Measurements from ENCODE around the gene NCR3LG1.

NCR3LG1 gene

GRCh38 chr11:17406818-17407149 lies 55.2 kb downstream of the NCR3LG1 start:
- peaks cover 6% of the 10 kb centered on the region for H3K4me1 ChIP-seq (ENCODE audit: insufficient read depth, low read length)
- no peaks in the 10 kb centered on the region for H3K9me3 ChIP-seq (ENCODE audit: low read length)
- H3K4me3 ChIP-seq (ENCODE audit: low read depth in 1 of 2, low read length in 2 of 2) = no peak overlapping the region
- H3K9ac ChIP-seq (ENCODE audit: low read length) = no peak overlapping the region
- no peaks in the 10 kb centered on the region for H3K36me3 ChIP-seq (ENCODE audit: insufficient read depth, low read length)
- no peaks in the 10 kb centered on the region for H3K27me3 ChIP-seq (ENCODE audit: control insufficient read depth in 1 of 2, insufficient read depth in 2 of 2, low read length in 2 of 2)
- H3K27ac ChIP-seq (ENCODE audit: low read depth, low read length) = no peak overlapping the region

GRCh38 chr11:17407575-17407974 lies 56.0 kb downstream of the NCR3LG1 start:
- H3K27ac ChIP-seq (ENCODE audit: low read depth, low read length) = no peak overlapping the region
- H3K9ac ChIP-seq (ENCODE audit: low read length) = no peak overlapping the region
- H3K36me3 ChIP-seq (ENCODE audit: insufficient read depth, low read length) = no peaks in the 10 kb centered on the region
- H3K9me3 ChIP-seq (ENCODE audit: low read length) = no peaks in the 10 kb centered on the region
- H3K4me1 ChIP-seq (ENCODE audit: insufficient read depth, low read length) = peaks cover 6% of the 10 kb centered on the region
- H3K4me3 ChIP-seq (ENCODE audit: low read depth in 1 of 2, low read length in 2 of 2) = no peak overlapping the region
- no peaks in the 10 kb centered on the region for H3K27me3 ChIP-seq (ENCODE audit: control insufficient read depth in 1 of 2, insufficient read depth in 2 of 2, low read length in 2 of 2)

- Histone ChIP-seq H3K9me3 (ENCODE audit: low read length) (no peaks in the 10 kb centered on the region), H3K4me1 (ENCODE audit: insufficient read depth, low read length) (peaks cover 6% of the 10 kb centered on the region), H3K27me3 (ENCODE audit: control insufficient read depth in 1 of 2, insufficient read depth in 2 of 2, low read length in 2 of 2) (no peaks in the 10 kb centered on the region), H3K36me3 (ENCODE audit: insufficient read depth, low read length) (no peaks in the 10 kb centered on the region), H3K4me3 (ENCODE audit: low read depth in 1 of 2, low read length in 2 of 2) (no peak overlapping the region), H3K9ac (ENCODE audit: low read length) (no peak overlapping the region), H3K27ac (ENCODE audit: low read depth, low read length) (no peak overlapping the region)
Measured at GRCh38 chr11:17408026-17408425, 56.4 kb downstream of the NCR3LG1 start.

GRCh38 chr11:17408641-17409040 lies 57.0 kb downstream of the NCR3LG1 start:
- H3K27ac ChIP-seq (ENCODE audit: low read depth, low read length) = no peak overlapping the region
- no peak overlapping the region for H3K4me3 ChIP-seq (ENCODE audit: low read depth in 1 of 2, low read length in 2 of 2)
- H3K9ac ChIP-seq (ENCODE audit: low read length) = no peak overlapping the region

GRCh38 chr11:17410606-17411379 lies 59.2 kb downstream of the NCR3LG1 start:
- H3K27me3 ChIP-seq (ENCODE audit: control insufficient read depth in 1 of 2, insufficient read depth in 2 of 2, low read length in 2 of 2) = no peaks in the 10 kb centered on the region
- H3K36me3 ChIP-seq (ENCODE audit: insufficient read depth, low read length) = no peaks in the 10 kb centered on the region
- H3K4me3 ChIP-seq (ENCODE audit: low read depth in 1 of 2, low read length in 2 of 2) = no peak overlapping the region
- H3K27ac ChIP-seq (ENCODE audit: low read depth, low read length) = no peak overlapping the region
- H3K9ac ChIP-seq (ENCODE audit: low read length) = no peak overlapping the region
- no peaks in the 10 kb centered on the region for H3K9me3 ChIP-seq (ENCODE audit: low read length)
- peaks cover 6% of the 10 kb centered on the region for H3K4me1 ChIP-seq (ENCODE audit: insufficient read depth, low read length)

More at GRCh38 chr11:17408641-17409040, 57.0 kb downstream of the NCR3LG1 start:
- H3K4me1 ChIP-seq (ENCODE audit: insufficient read depth, low read length) = peaks cover 6% of the 10 kb centered on the region
- no peaks in the 10 kb centered on the region for H3K36me3 ChIP-seq (ENCODE audit: insufficient read depth, low read length)
- no peaks in the 10 kb centered on the region for H3K27me3 ChIP-seq (ENCODE audit: control insufficient read depth in 1 of 2, insufficient read depth in 2 of 2, low read length in 2 of 2)
- H3K9me3 ChIP-seq (ENCODE audit: low read length) = no peaks in the 10 kb centered on the region

- H3K27me3 ChIP-seq (ENCODE audit: control insufficient read depth in 1 of 2, insufficient read depth in 2 of 2, low read length in 2 of 2) = no peaks in the 10 kb centered on the region
- no peak overlapping the region for H3K9ac ChIP-seq (ENCODE audit: low read length)
- H3K4me1 ChIP-seq (ENCODE audit: insufficient read depth, low read length) = peaks cover under 1% of the 10 kb centered on the region
- H3K36me3 ChIP-seq (ENCODE audit: insufficient read depth, low read length) = no peaks in the 10 kb centered on the region
- no peaks in the 10 kb centered on the region for H3K9me3 ChIP-seq (ENCODE audit: low read length)
- H3K27ac ChIP-seq (ENCODE audit: low read depth, low read length) = no peak overlapping the region
- no peak overlapping the region for H3K4me3 ChIP-seq (ENCODE audit: low read depth in 1 of 2, low read length in 2 of 2)
Measured at GRCh38 chr11:17411418-17411817, 59.8 kb downstream of the NCR3LG1 start.

- no peaks in the 10 kb centered on the region for H3K4me1 ChIP-seq (ENCODE audit: insufficient read depth, low read length)
- no peak overlapping the region for H3K27ac ChIP-seq (ENCODE audit: low read depth, low read length)
- H3K9ac ChIP-seq (ENCODE audit: low read length) = no peak overlapping the region
- H3K9me3 ChIP-seq (ENCODE audit: low read length) = no peaks in the 10 kb centered on the region
- H3K36me3 ChIP-seq (ENCODE audit: insufficient read depth, low read length) = no peaks in the 10 kb centered on the region
- no peak overlapping the region for H3K4me3 ChIP-seq (ENCODE audit: low read depth in 1 of 2, low read length in 2 of 2)
- no peaks in the 10 kb centered on the region for H3K27me3 ChIP-seq (ENCODE audit: control insufficient read depth in 1 of 2, insufficient read depth in 2 of 2, low read length in 2 of 2)
Measured at GRCh38 chr11:17412488-17413180, 61.0 kb downstream of the NCR3LG1 start.

- Histone ChIP-seq H3K4me1 (ENCODE audit: insufficient read depth, low read length) (no peaks in the 10 kb centered on the region), H3K36me3 (ENCODE audit: insufficient read depth, low read length) (no peaks in the 10 kb centered on the region), H3K27ac (ENCODE audit: low read depth, low read length) (no peak overlapping the region), H3K9ac (ENCODE audit: low read length) (no peak overlapping the region), H3K9me3 (ENCODE audit: low read length) (no peaks in the 10 kb centered on the region), H3K4me3 (ENCODE audit: low read depth in 1 of 2, low read length in 2 of 2) (no peak overlapping the region), H3K27me3 (ENCODE audit: control insufficient read depth in 1 of 2, insufficient read depth in 2 of 2, low read length in 2 of 2) (peaks cover 0 to 3% of the 10 kb centered on the region in 2 donors)
Measured at GRCh38 chr11:17413414-17414316, 62.1 kb downstream of the NCR3LG1 start.

- H3K9me3 ChIP-seq (ENCODE audit: low read length) = no peaks in the 10 kb centered on the region
Measured at GRCh38 chr11:17414317-17414737, 62.7 kb downstream of the NCR3LG1 start.

GRCh38 chr11:17414992-17415391 lies 63.4 kb downstream of the NCR3LG1 start:
- Histone ChIP-seq H3K9ac (ENCODE audit: low read length) (no peak overlapping the region), H3K4me3 (ENCODE audit: low read depth in 1 of 2, low read length in 2 of 2) (no peak overlapping the region), H3K36me3 (ENCODE audit: insufficient read depth, low read length) (no peaks in the 10 kb centered on the region), H3K27ac (ENCODE audit: low read depth, low read length) (no peak overlapping the region), H3K27me3 (ENCODE audit: control insufficient read depth in 1 of 2, insufficient read depth in 2 of 2, low read length in 2 of 2) (peaks cover 0 to 3% of the 10 kb centered on the region in 2 donors), H3K4me1 (ENCODE audit: insufficient read depth, low read length) (no peaks in the 10 kb centered on the region), H3K9me3 (ENCODE audit: low read length) (no peaks in the 10 kb centered on the region)

More at GRCh38 chr11:17414317-17414737, 62.7 kb downstream of the NCR3LG1 start:
- Histone ChIP-seq H3K27ac (ENCODE audit: low read depth, low read length) (no peak overlapping the region), H3K9ac (ENCODE audit: low read length) (no peak overlapping the region), H3K4me1 (ENCODE audit: insufficient read depth, low read length) (no peaks in the 10 kb centered on the region), H3K27me3 (ENCODE audit: control insufficient read depth in 1 of 2, insufficient read depth in 2 of 2, low read length in 2 of 2) (peaks cover 0 to 3% of the 10 kb centered on the region in 2 donors), H3K4me3 (ENCODE audit: low read depth in 1 of 2, low read length in 2 of 2) (no peak overlapping the region), H3K36me3 (ENCODE audit: insufficient read depth, low read length) (no peaks in the 10 kb centered on the region)

GRCh38 chr11:17415523-17416104 lies 64.0 kb downstream of the NCR3LG1 start:
- H3K4me1 ChIP-seq (ENCODE audit: insufficient read depth, low read length) = no peaks in the 10 kb centered on the region
- no peaks in the 10 kb centered on the region for H3K9me3 ChIP-seq (ENCODE audit: low read length)
- no peak overlapping the region for H3K4me3 ChIP-seq (ENCODE audit: low read depth in 1 of 2, low read length in 2 of 2)
- H3K27ac ChIP-seq (ENCODE audit: low read depth, low read length) = no peak overlapping the region
- no peaks in the 10 kb centered on the region for H3K36me3 ChIP-seq (ENCODE audit: insufficient read depth, low read length)
- peaks cover 0 to 3% of the 10 kb centered on the region in 2 donors for H3K27me3 ChIP-seq (ENCODE audit: control insufficient read depth in 1 of 2, insufficient read depth in 2 of 2, low read length in 2 of 2)
- no peak overlapping the region for H3K9ac ChIP-seq (ENCODE audit: low read length)

Data from muscle layer of colon (tissue), 2 donors.